Activated CD8-positive, alpha-beta T cell treated with anti-CD3 and anti-CD28 coated beads for 36 hours (primary cell): ENCODE data around the gene MRPL4. TPM values are rescaled to one million over a fixed set of nuclear protein-coding genes. Genes with fewer than 3 reads are reported as not detected.

ENCODE experiments used
- ATAC-seq: fragments of 200-7000 bp; cut with Tn5 transposase; one replicate; pipeline ENCODE4 v1.10.0; 2021; ENCODE audit warnings: mild to moderate bottlenecking, moderate library complexity
- CTCF ChIA-PET: fragments of 350-600 bp; sonication (Branson Sonifier 250); formaldehyde crosslinking; loops from one replicate; lab custom pipeline; 2021; ENCODE audit warnings: antibody characterized with exemption; lab: Charles Lee
- POLR2A ChIA-PET: fragments of 350-600 bp; sonication (Branson Sonifier 250); formaldehyde crosslinking; loops from one replicate; lab custom pipeline; 2021; ENCODE audit warnings: antibody characterized with exemption; lab: Charles Lee
- DNase-seq: peaks from one replicate; pipeline ENCODE4 v3.0.0-alpha.2; 2020
- H3K27ac Mint-ChIP-seq: one replicate; pipeline ENCODE4 v1.8.0; 2021; ENCODE audit warnings: mild to moderate bottlenecking, mixed read lengths
- H3K27me3 Mint-ChIP-seq: one replicate; pipeline ENCODE4 v1.8.0; 2021; ENCODE audit warnings: mixed read lengths
- H3K36me3 Mint-ChIP-seq: one replicate; pipeline ENCODE4 v1.8.0; 2021; ENCODE audit warnings: low read depth, mixed read lengths
- H3K4me1 Mint-ChIP-seq: one replicate; pipeline ENCODE4 v1.8.0; 2021; ENCODE audit warnings: low read depth, mixed read lengths
- H3K4me3 Mint-ChIP-seq: one replicate; pipeline ENCODE4 v1.8.0; 2021; ENCODE audit warnings: mild to moderate bottlenecking, moderate library complexity, mixed read lengths
- H3K9me3 Mint-ChIP-seq: one replicate; pipeline ENCODE4 v1.8.0; 2021; ENCODE audit warnings: mixed read lengths
- CTCF ChIP-seq: fragments of 200-600 bp; IDR thresholded peaks from one replicate; pipeline ENCODE4 v1.8.0; 2022; ENCODE audit warnings: antibody characterized with exemption, mild to moderate bottlenecking
- intact Hi-C: fragments of 100-400 bp; cut with micrococcal nuclease; formaldehyde crosslinking; loops from one replicate; pipeline ENCODE4 v1.10.0; 2022
- total RNA-seq, 2 experiments: library from RNA; stranded (reverse); gene quantifications; one replicate each; pipeline ENCODE4 v1.2.3, GENCODE V29; 2021

MRPL4 gene
- total RNA-seq, 2 experiments from 2014 or later = 151 to 153 TPM

DNA sequence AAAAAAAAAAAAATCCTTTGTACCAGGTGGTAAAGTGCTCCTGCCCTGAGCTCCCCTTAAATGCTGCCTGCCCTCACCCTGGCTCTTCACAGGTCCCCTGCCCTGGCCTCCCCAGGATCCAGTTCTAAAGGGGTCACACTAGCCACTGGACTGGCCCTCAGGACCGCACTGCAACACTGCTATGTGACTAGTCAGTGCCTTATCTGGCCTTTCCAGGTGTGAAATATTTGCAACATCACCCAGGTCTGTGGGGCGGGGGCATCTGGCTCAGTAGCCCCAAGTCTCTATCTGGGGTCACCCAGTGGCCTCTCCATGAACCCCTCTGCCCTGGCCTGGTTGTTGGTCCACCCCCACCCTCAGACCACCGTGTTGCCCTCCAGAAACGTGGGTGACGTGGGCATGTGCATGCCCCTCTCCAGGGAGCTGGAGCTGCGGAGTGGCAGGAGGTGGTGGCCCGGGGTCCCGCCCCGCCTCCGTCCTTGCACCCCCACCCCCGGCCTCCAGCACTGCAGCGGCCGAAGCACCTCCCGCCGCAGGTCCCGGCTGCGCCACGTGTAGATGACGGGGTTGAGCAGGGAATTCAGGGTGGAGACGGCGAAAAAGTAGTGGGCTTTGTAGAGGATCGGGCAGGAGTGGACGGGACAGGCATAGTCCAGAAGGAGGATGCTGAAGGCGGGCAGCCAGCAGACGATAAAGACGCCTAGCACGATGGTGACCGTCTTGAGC lies 28.4 kb upstream of the MRPL4 start:
- intact Hi-C loops = no loop called here
- H3K36me3 Mint-ChIP-seq = no peaks in the 10 kb centered on the region

DNA sequence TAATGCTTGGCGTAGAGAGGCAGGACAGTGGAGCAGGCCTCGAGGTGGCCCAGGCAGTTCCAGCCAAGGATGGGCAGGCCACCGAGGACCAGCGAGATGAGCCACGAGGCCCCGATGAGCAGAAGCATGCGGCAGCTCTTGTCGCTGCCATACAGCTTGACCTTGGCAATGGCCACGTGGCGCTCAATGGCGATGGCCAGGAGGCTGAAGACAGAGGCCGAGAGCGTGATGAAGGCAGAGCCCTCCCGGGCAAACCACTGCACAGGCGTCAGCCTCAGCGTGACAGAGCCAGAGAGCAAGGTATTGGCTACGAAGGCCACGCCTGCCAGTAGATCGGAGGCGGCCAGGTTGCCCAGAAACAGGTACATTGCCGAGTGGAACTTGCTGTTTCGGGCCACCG lies 27.7 kb upstream of the MRPL4 start:
- TF ChIP-seq CTCF = no peak
- ChIA-PET POLR2A (no interaction called here), CTCF (no interaction called here)

More for the DNA sequence above, 28.4 kb upstream of the MRPL4 start:
- Mint-ChIP-seq H3K27me3 (no peaks in the 10 kb centered on the region), H3K9me3 (no peaks in the 10 kb centered on the region), H3K4me3 (no peak overlapping the region), H3K27ac (no peak overlapping the region), H3K4me1 (peaks cover 10% of the 10 kb centered on the region)
- DNase-seq = no peak
- POLR2A ChIA-PET = no interaction called here
- ATAC-seq = no peak
- no peak for TF ChIP-seq CTCF
- CTCF ChIA-PET = interaction anchor here (1.7 kb wide), 1 partner anchor 27 kb away, joined by 5 read pairs; no protein-coding TSS in a partner anchor

DNA sequence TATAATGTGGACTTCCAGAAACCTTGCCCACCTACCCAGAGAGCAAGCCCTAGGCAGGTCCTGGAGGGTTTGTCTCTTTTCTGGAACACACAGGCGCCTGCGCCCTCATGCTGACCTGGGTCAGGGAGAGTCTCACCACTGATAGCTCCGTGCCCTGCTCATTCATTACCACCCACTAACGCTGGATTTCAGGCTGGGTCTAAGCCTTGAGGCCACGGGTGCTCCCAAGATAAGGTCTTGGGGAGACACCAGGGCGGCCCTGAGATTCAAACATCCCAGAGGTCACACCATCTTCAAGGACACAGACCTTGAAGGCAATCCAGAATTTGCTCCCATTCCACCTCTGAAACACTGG lies 26.0 kb upstream of the MRPL4 start:
- POLR2A ChIA-PET = interaction anchor here (1.0 to 2.7 kb wide), 3 partner anchors 10 to 60 kb away, joined by 3 to 7 read pairs (median 5); partner anchors contain the start of gene DNMT1
- no peak overlapping the region for H3K27ac Mint-ChIP-seq

More for the DNA sequence above, 27.7 kb upstream of the MRPL4 start:
- Mint-ChIP-seq H3K27ac (no peak overlapping the region), H3K9me3 (no peaks in the 10 kb centered on the region), H3K27me3 (no peaks in the 10 kb centered on the region), H3K36me3 (no peaks in the 10 kb centered on the region), H3K4me1 (peaks cover 11% of the 10 kb centered on the region), H3K4me3 (no peak overlapping the region)
- intact Hi-C loops = no loop called here
- DNase-seq = no peak
- ATAC-seq = no peak

DNA sequence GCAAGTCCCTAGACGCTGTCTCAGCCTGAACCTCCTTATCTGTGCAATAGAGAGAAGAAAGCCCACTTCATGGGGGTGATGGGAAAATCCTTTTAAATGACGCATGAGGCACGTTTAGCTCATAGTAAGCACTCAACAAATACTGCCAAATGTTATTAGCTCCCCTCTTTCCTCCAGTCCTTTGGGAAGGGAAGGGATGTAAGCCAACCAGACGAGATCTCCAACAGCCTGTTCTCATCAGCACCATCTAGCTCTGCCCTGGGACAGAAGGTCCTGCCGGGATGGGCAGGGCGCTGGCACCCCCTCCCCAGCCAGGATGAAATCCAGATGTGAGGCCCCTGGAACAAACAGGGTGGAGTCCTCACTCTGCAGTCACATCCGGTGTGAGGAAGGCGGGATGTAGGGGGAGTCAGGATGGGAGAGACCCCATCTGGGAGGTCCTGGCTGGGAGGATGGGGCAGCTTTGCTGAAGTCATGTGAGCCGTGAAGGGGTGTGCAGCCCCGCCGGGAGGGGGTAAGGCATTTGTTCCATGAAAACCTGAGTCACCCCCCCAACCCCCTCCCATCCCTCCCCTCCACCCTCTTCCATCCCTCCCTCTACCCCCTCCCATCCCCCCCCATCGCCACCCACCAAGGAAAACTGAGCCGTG lies 25.5 kb upstream of the MRPL4 start:
- ATAC-seq = no peak
- POLR2A ChIA-PET = interaction anchor here (1.0 to 2.7 kb wide), 3 partner anchors 10 to 60 kb away, joined by 3 to 7 read pairs (median 5); partner anchors contain the start of gene DNMT1
- intact Hi-C loops = no loop called here
- DNase-seq = no peak
- TF ChIP-seq CTCF = no peak
- H3K36me3 Mint-ChIP-seq = no peaks in the 10 kb centered on the region
- no peak overlapping the region for H3K4me3 Mint-ChIP-seq
- H3K27me3 Mint-ChIP-seq = no peaks in the 10 kb centered on the region
- H3K4me1 Mint-ChIP-seq = peaks cover 15% of the 10 kb centered on the region
- CTCF ChIA-PET = interaction anchor here (0.9 to 1.4 kb wide), 3 partner anchors 10 to 34 kb away, joined by 3 read pairs; no protein-coding TSS in a partner anchor
- H3K27ac Mint-ChIP-seq = no peak overlapping the region
- H3K9me3 Mint-ChIP-seq = no peaks in the 10 kb centered on the region

More for the DNA sequence above, 26.0 kb upstream of the MRPL4 start:
- Mint-ChIP-seq H3K27me3 (no peaks in the 10 kb centered on the region), H3K4me1 (peaks cover 14% of the 10 kb centered on the region), H3K4me3 (no peak overlapping the region), H3K36me3 (no peaks in the 10 kb centered on the region), H3K9me3 (no peaks in the 10 kb centered on the region)
- intact Hi-C loops = no loop called here
- DNase-seq = no peak
- CTCF ChIA-PET = interaction anchor here (0.9 to 1.0 kb wide), 2 partner anchors 10 to 24 kb away, joined by 3 read pairs; no protein-coding TSS in a partner anchor
- TF ChIP-seq CTCF = no peak
- no peak for ATAC-seq
